HEK293 (cell line): ENCODE data around the gene PIK3CD.

Source experiments
- HOXA7 ChIP-seq: sonication (generic); formaldehyde crosslinking; IDR thresholded peaks from 2 replicates; pipeline ENCODE4 v1.8.1; 2022; ENCODE audit warnings: missing genetic modification reagents, borderline replicate concordance
- YY1 ChIP-seq: fragments of 450-650 bp; formaldehyde crosslinking; IDR thresholded peaks from 2 replicates; pipeline ENCODE4 v1.5.1; 2018; ENCODE audit warnings: missing biosample characterization, missing genetic modification characterization
- ZNF544 ChIP-seq: fragments of 450-650 bp; formaldehyde crosslinking; IDR thresholded peaks from 2 replicates; pipeline ENCODE4 v1.5.0; 2017; ENCODE audit warnings: missing biosample characterization, missing genetic modification characterization
- ZNF561 ChIP-seq: fragments of 450-650 bp; IDR thresholded peaks from 2 replicates; pipeline ENCODE4 v1.5.1; 2018; ENCODE audit warnings: missing biosample characterization, missing genetic modification characterization, borderline replicate concordance
- ZNF660 ChIP-seq: fragments of 450-650 bp; IDR thresholded peaks from 2 replicates; pipeline ENCODE4 v1.5.1; 2018; ENCODE audit warnings: missing biosample characterization, mild to moderate bottlenecking, missing genetic modification characterization
- ZNF707 ChIP-seq: fragments of 450-650 bp; formaldehyde crosslinking; IDR thresholded peaks from 2 replicates; pipeline ENCODE4 v1.5.1; 2016; ENCODE audit warnings: missing biosample characterization, missing genetic modification characterization
- TF ChIP-seq, protein P1 (sequence below): fragments of 450-650 bp; formaldehyde crosslinking; IDR thresholded peaks from 2 replicates; pipeline ENCODE4 v1.5.1; 2016; ENCODE audit warnings: missing biosample characterization, missing genetic modification characterization
- TF ChIP-seq, protein P2 (sequence below): fragments of 450-650 bp; formaldehyde crosslinking; IDR thresholded peaks from 2 replicates; pipeline ENCODE4 v1.5.1; 2016; ENCODE audit warnings: missing biosample characterization, missing genetic modification characterization
- TF ChIP-seq, protein P3 (sequence below): sonication (generic); formaldehyde crosslinking; IDR thresholded peaks from 2 replicates; pipeline ENCODE4 v1.8.1; 2022; ENCODE audit warnings: mild to moderate bottlenecking, moderate library complexity, missing genetic modification reagents
- TF ChIP-seq, protein P4 (sequence below): fragments of 450-650 bp; formaldehyde crosslinking; optimal IDR thresholded peaks from 2 replicates; pipeline ENCODE3; 2016; ENCODE audit warnings: missing biosample characterization, mild to moderate bottlenecking, missing genetic modification characterization

DNA sequence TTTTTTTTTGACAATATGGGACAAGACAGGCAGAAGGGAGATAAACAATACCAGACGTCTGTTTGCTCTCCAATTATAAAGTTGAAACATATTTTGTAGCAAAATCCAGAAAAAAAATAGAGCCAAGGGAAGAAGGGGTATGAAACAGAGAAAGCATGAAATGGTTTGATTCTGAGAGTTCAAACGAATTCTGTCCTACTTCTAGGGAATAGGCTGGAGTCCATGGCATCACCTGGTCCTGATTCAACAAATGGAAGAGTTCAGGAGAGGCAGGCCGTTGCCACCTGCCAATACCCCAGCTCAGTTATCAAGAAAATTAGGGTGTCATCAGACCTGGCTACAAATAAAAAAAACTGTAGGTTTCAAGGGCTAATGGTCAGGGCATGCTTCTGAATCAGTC lies 100.4 kb downstream of the PIK3CD start:
- TF ChIP-seq HOXA7 (CRISPR knock-in tag): no peak
- TF ChIP-seq ZNF561 (tag by site-specific recombination): no peak
- TF ChIP-seq, protein P1, sequence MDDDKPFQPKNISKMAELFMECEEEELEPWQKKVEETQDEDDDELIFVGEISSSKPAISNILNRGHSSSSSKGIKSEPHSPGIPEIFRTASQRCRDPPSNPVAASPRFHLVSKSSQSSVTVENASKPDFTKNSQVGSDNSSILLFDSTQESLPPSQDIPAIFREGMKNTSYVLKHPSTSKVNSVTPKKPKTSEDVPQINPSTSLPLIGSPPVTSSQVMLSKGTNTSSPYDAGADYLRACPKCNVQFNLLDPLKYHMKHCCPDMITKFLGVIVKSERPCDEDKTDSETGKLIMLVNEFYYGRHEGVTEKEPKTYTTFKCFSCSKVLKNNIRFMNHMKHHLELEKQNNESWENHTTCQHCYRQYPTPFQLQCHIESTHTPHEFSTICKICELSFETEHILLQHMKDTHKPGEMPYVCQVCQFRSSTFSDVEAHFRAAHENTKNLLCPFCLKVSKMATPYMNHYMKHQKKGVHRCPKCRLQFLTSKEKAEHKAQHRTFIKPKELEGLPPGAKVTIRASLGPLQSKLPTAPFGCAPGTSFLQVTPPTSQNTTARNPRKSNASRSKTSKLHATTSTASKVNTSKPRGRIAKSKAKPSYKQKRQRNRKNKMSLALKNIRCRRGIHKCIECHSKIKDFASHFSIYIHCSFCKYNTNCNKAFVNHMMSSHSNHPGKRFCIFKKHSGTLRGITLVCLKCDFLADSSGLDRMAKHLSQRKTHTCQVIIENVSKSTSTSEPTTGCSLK: no peak
- TF ChIP-seq, protein P2, sequence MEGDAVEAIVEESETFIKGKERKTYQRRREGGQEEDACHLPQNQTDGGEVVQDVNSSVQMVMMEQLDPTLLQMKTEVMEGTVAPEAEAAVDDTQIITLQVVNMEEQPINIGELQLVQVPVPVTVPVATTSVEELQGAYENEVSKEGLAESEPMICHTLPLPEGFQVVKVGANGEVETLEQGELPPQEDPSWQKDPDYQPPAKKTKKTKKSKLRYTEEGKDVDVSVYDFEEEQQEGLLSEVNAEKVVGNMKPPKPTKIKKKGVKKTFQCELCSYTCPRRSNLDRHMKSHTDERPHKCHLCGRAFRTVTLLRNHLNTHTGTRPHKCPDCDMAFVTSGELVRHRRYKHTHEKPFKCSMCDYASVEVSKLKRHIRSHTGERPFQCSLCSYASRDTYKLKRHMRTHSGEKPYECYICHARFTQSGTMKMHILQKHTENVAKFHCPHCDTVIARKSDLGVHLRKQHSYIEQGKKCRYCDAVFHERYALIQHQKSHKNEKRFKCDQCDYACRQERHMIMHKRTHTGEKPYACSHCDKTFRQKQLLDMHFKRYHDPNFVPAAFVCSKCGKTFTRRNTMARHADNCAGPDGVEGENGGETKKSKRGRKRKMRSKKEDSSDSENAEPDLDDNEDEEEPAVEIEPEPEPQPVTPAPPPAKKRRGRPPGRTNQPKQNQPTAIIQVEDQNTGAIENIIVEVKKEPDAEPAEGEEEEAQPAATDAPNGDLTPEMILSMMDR: no peak
- TF ChIP-seq ZNF707 (tag by site-specific recombination): no peak
- no peak for TF ChIP-seq ZNF660
- TF ChIP-seq YY1 (tag by site-specific recombination): no peak
- TF ChIP-seq, protein P3, sequence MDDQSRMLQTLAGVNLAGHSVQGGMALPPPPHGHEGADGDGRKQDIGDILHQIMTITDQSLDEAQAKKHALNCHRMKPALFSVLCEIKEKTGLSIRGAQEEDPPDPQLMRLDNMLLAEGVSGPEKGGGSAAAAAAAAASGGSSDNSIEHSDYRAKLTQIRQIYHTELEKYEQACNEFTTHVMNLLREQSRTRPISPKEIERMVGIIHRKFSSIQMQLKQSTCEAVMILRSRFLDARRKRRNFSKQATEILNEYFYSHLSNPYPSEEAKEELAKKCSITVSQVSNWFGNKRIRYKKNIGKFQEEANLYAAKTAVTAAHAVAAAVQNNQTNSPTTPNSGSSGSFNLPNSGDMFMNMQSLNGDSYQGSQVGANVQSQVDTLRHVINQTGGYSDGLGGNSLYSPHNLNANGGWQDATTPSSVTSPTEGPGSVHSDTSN (CRISPR knock-in tag): no peak
- TF ChIP-seq, protein P4, sequence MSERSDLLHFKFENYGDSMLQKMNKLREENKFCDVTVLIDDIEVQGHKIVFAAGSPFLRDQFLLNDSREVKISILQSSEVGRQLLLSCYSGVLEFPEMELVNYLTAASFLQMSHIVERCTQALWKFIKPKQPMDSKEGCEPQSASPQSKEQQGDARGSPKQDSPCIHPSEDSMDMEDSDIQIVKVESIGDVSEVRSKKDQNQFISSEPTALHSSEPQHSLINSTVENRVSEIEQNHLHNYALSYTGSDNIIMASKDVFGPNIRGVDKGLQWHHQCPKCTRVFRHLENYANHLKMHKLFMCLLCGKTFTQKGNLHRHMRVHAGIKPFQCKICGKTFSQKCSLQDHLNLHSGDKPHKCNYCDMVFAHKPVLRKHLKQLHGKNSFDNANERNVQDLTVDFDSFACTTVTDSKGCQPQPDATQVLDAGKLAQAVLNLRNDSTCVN (tag by site-specific recombination): no peak
- TF ChIP-seq ZNF544 (tag by site-specific recombination): no peak
